HG03280 (cell line): Measurements from ENCODE around the gene MAD1L1.
"Not testable (repeated sequence)": the region's sequence is repeated elsewhere in the genome, so short reads cannot be mapped to it uniquely, and the experiment has no call there.

Experiments used
- ATAC-seq: cut with Tn5 transposase; IDR thresholded peaks from one replicate; pipeline ENCODE4 v1.9.1; 2021; ENCODE audit warnings: mild to moderate bottlenecking, moderate library complexity; ENCODE audit not compliant: unreplicated experiment

The MAD1L1 gene

DNA sequence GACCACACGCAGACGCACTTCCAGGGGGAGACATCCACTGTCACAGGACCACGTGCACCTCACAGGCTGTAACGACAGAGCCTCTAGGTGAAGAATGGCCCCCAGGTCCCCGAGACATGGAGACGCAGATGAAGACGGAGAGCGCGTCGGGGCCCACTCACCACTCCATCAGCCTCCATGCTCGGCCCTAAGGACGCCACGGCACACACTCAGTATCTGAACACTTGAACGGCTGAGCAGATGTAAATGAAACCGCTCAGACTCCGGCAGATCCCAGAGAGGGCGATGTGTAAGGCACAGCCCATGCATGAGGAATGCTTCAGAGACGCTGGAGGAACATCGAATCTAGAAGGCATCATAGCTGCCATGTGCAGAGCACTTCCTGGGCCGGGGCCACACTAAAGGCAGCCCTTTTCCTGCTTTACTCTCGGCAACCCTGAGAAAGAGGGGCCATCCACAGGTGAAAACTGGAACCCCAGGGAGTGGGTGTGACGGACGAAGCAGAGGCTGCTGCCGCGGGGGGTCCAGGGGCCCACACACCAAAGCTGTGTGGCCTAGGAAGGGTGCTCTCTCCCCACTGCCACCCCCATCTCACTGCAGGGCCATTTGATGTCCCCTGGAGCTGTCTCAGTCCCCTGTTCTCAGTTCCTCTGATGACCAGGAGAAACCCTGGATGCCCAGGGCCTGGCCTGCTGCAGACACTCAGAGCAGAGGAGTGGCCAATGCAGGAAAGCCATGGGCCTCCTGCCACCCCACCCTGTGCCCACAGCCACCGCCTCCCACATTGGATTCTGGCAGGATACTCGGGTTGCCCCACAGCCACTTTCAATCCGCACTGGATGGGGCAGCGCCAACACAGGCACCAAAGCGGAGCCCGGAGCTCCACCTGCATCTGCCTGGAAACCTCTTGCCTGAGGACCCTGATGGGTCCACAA lies 253.8 kb downstream of the MAD1L1 start:
- ATAC-seq, result no peak

DNA sequence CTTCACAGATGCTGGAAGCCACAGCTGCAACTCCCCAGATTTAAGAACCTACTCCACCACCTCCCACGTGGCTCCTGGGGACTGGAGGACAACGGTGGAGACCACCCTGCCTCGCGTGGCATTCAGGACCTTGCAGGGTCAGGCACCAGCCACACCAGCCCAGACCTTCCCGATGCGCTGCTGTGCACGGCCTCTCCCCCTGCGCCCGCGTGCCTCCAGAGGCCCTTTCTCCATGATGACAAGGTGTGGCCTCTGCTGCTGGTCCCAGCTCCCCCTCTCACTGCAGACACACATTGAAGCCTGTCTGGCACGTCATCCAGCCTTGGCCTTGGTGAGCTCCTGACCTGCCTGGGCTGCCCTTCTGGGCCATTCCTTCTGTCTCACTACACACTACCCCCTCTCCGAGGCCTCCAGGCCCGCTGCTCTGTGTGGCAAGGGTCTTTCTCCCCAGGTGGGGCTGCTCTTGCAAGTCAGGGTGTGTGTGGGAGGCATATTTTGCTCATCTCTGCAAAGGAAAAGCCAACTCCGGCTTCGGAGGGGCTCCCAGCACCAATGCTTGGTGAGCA lies 254.8 kb downstream of the MAD1L1 start:
- no peak for ATAC-seq

DNA sequence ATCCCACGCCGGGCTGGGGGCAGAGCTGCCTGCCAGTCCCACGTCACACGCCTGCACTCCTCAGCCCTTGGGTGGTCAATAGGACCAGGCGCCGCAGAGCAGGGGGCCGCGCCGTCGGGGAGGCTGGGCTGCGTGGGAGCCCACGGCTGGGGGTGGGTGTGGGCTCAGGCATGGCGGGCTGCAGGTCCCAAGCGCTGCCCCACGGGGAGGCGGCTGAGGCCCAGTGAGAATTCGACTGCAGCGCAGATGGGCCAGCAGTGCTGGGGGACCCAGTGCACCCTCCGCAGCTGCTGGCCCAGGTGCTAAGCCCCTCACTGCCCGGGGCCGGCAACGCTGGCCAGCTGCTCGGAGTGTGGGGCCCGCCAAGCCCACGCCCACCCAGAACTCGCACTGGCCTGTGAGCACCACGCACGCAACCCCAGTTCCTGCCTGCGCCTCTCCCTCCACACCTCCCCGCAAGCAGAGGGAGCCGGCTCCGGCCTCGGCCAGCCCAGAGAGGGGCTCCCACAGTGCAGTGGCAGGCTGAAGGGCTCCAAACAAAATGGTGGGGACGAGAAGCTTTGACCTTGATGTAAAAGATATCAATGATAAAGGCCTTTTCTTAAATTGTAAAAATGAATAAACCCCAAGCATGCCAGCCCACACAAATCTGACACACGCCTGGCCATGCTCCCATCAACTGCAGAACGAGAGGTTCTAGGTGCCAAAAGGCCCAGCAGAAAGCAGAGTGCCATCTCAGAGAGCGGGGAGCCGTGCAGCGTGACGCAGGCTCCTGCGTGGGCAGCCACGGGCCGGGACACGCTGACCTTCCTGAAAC lies 255.5 kb downstream of the MAD1L1 start:
- no peak for ATAC-seq

DNA sequence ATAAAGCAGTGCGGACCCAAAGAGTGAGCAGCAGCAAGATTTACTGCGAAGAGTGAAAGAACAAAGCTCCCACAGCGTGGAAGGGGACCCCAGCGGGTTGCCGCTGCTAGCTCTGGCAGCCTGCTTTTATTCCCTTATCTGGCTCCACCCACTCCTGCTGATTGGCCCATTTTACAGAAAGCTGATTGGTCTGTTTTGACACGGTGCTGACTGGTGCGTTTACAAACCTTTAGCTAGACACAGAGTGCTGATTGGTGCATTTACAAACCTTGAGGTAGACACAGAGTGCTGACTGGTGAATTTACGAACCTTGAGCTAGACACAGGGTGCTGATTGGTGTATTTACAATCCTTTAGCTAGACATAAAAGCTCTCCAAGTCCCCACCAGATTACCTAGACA lies 256.2 kb downstream of the MAD1L1 start:
- ATAC-seq, result not testable (repeated sequence)

DNA sequence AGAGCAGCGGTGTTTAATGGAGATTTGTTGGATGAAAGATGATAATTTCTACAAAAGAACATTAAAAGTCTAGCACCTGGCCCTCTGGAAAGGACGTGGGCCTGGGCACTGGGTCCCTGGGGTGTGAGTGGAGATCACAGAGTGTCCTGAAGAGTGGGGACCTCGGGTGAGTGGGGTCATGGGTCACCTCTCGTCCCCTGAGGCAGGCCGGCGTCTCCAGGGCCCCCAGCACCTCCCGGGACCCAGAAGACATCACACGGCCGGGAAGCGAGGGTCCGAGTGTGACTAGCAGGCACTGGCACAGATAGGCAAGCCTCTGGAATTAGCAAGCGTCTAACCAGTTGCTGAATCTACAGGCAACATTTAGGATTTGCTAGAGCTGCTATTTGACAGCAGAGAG lies 257.2 kb downstream of the MAD1L1 start:
- ATAC-seq, result no peak

DNA sequence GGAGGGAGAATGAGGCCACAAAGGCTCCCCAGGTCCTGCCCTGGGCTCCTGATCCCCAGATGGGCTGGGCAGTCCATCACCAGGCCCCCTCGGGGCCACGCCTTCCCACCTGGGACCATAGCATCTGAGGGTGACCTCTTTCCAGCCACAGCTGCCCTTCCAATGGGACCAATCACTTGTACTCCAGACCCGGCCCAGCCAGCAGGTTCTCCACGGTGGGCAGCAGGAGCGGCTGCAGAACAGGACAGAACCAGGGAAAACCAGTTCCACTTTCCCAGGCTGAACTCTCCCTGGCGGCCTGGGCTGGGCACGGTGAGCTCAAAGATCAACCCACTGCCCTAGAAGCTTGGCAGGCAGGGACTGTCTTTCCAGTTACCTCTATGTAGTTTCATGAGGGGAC lies 257.6 kb downstream of the MAD1L1 start:
- ATAC-seq, result no peak

DNA sequence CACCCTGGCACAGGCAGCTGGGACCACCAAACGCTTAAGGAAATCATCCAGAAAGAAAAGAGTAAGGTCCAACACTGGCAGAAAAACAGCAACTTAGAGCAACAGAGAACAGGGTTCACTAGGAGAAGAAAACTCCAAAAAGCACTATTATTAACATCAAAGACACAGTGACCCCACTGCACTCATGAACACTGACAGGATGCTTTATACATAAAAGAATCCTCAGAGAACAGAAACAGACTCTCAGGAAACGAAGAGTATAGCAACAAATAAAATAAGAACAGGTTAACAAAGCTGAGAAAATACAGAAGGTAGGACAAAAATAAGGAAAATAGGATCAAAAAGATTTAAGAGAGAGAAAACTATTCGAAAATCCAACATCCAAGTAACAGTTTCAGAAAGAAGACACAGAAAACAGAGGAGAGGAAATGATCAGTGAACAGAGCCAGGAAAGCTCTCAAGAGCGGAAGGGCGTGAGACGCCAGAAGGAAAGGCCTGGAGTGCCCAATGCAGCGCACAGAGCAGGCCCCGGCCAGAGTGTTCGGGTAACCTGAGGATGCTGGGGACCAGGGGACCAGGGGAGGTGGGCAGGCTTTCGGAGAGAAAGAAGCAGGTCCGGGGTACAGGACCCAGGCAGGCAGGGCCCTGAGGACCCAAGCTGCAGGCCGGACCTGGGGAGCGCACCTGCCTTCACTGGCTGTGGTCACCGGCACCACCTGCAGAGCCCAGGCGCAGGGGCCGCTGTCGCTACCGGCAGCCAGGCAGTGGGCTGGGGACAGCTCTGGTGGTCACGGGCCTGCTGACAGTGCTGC lies 258.2 kb downstream of the MAD1L1 start:
- ATAC-seq, result no peak

DNA sequence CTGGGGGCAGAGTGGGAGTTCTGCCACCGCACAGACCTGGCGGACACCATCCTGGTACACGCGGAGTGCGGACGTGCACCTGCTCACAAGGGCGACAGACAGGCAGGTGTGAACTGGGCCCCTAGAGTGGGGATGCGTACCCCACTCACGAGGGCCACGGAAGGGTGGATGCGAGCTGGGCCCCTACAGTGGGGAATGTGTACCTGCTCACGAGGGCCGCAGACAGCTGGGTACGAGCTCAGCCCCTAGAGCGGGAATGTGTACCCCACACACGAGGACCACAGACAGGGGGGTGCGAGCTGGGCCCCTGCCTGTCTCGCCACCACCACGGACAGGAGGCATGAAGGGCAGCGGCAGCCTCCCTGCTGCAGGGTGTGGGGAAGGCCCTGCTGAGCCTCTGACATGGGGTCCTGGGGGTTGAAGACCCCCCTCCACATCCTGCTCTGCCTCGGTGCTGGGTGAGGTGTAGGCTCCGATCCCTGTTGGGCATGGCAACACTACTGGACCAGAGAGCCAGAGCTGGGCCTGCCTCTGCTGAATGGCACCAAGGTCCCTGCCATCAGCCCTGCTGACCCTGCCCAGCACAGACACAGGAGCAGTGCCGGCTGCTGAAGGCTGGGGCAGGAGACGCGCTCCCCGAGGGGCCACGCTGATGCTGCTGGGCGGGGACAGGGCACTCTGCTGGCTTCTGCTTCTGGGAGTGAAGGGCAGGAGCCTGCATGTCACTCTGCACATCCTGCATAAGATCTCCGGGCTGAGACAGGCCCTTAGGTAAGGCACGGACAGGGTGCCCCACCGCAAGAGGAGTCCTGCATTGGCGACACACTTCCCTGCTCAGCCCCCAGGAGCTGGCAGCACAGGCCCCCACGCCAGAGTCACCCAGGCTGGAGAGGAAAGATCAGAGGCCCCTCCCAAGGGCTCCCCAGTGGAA lies 259.2 kb downstream of the MAD1L1 start:
- ATAC-seq, result no peak

DNA sequence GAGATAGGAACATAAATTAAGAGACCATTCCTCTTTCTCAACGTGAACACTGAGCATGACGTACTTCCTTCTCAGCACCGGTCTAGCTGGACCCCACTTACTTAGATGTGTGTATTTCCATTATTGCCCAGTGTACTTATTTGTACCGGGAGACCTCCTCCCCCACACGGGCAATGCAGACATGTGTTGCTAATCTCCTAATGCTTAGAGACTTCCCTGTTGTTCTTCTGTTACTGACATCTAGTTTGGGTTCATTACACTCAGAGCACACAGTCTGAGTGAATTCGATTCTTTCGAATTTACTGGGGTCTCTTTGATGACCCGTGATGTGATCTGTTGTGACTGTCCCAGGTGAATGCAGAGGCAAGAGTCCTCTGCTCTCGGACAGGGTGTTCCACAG lies 260.0 kb downstream of the MAD1L1 start:
- no peak for ATAC-seq

DNA sequence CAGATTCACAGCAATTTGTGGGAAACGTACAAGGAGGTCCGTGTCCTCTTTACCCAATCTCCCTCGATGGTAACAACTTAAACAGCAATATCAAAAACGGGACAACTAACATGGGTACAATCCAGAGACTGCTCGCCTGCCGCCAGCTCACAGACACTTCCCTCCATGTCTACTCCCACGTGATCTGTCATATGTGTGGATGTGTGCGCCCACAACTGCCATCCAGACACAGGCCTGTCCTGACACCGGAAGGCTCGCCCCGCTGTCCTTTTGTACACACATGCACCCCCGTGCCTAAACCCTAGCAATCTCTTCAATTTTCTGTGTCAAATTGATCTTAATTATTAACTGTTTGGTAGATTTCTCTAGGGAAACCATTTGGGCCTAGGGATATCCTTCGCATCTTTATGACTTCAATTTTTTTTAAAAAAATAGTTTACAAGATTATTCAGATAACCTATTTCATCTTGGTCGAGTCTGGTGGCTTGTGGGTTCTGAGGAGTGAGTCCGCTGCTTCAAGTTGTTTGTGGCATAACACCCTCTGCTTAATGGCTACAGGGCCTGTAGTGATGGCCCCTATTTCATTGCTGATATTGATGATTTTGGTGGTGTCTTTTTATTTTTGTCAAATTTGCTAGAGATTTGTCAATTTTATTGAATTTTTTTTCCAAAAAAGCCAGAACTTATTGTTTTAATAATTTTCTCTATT lies 260.6 kb downstream of the MAD1L1 start:
- no peak for ATAC-seq

DNA sequence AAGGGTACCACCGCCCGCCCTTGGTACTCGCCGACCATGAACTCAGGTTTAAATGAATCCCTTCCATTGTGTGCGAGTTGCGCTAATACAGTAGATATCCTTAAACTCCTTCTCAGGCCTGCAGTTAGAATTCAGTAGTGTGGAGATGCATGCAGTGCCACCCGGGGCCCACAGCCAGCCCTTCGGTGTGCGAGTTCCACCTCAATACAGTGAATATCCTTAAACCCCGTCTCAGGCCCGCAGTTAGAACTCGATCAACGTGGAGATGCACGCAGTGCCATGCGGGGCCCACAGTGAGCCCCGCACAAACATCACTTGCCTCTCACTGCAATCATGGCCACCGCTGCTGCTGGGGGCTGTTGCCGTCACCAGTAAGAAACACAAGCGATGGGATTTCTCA lies 261.9 kb downstream of the MAD1L1 start:
- ATAC-seq, result no peak

DNA sequence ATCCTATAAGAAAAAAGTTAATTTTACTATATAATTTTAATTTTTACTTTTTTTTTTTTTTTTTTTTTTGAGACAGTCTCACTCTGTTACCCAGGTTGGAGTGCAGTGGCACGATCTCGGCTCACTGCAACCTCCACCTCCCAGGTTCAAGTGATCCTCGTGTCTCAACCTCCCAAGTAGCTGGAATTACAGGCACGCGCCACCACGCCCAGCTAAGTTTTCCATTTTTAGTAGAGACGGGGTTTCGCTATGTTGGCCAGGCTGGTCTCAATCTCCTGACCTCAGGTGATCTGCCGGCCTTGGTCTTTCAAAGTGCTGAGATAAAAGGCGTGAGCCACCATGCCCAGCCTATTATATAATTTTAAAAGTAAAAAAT lies 262.5 kb downstream of the MAD1L1 start:
- not testable (repeated sequence) for ATAC-seq

DNA sequence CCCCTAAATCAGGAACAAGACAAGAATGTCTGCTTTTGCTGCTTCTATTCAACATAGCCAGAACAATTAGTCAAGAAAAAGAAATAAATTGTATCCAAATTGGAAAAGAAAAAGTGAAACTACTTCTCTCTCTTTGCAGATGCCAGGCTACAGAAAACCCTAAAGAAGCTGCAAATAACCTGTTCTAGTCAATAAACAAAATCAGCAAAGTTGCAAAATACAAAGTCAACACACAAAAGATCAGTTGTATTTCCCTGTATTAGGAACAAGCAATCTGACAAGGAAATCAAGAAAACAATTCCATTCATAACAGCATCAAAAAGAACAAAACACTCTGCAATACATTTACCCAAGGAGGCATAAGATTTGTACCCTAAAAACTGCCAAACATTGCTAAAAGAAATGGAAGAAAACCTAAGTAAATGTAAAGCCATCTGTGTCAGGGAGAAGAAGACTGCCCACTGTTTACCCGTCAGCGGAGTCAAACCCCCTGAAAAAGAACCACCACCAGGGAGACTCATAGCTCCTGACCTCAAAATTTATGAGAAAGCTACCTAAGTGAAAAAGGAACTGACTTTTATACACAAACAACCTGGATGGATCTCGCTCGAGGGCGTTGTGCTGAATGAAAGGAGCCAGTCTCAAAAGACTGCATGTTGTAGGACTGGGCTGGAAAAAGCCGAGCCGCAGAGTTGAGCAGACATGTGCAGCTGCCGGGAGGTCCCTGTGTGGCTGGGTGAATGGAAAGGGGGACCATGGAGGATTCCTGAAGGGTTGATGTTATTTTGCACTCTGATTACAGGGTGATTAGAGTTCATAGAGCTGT lies 263.1 kb downstream of the MAD1L1 start:
- no peak for ATAC-seq

DNA sequence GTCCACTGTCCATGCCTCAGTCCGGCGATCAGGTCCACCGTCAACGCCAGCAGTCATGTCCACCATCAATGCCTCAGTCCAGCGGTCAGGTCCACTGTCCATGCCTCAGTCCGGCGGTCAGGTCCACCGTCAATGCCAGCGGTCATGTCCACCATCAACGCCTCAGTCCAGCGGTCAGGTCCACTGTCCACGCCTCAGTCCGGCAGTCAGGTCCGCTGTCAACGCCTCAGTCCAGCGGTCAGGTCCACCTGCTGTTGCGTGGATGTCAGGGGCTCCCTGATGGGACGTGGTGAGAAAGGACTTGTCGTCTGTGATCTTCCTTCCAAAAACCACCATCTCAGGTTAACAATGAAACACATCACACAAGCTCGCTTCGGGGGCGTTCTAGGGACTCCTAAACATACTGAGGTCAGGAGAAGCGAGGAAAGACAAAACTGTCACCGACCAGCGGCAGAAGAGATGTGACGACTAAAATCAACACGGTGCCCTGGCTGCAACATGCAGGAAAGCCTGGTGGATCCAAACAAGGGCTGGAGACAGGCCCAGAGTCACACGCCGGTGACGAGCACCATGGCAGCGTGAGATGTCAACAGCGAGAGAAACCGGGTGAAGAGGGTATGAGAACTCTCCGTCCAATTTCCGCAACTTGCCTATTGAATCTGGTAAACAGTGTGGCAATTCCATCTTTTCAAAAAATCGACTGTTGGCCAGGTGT lies 264.2 kb downstream of the MAD1L1 start:
- no peak for ATAC-seq

DNA sequence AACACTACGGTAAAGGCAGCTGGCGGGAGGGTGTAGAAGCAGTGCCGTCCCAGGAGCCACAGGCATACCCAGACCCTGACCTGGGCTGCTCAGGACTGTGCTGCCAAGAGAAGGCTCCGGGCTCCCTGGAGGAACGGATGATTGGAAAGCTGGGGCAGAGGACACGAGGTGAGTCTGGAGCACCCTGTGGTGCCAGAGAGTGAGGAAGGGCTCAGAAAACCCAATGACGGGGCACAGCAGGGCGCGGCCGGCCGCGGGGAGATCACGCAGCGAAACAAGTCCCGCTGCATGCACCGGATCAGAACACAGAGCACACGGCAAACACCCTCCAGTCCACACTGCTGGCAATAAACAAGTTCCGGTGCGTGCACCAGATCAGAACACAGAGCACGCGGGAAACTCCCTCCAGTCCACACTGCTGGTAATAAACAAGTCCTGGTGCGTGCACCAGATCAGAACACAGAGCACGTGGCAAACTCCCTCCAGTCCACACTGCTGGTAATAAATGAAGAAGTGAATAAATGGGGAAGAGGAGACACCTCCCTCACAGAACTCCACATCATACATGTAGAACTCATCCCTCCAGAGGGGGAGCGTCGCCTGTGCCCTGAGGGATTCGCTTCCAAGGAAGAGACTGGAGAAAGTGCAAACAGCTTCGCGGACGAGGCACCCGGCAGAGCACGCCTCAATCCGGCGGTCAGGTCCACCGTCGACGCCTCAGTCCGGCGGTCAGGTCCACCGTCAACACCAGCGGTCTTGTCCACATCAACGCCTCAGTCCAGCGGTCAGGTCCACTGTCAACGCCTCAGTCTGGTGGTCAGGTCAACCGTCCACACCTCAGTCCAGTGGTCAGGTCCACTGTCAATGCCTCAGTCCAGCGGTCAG lies 265.0 kb downstream of the MAD1L1 start:
- ATAC-seq, result no peak

DNA sequence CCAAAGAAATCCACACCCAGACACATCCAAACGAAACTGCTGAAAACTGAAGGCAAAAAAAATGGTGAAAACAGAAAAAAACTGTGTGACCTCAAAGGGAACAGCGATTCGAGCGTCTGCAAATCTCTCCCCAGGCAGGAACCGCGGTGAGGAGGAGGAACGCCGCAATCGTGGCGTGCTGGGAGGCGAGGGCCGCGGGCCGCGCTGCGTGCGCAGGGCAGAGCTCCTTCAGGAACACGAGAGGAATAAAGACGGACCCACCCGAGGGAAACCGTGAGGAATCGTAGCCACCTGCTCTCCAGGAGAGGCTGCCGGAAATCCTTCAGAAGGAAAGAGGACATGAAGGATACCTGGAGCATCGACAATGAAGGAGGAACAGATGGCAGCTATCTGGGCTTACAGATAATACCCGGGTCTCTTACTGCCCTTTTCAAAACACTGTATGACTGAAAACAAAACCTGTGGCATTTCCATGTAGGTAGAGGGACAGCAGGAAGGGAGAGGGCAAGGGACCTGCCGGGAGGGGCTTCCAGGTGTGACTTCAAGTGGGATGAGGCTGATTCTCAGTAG lies 266.0 kb downstream of the MAD1L1 start:
- ATAC-seq, result no peak
